ELR (cell line): Measurements from ENCODE around the gene CAPN15.

Source experiments
- DNase-seq: peaks from one replicate; pipeline ENCODE4 v3.0.0-alpha.2; 2015; ENCODE audit warnings: low read depth

The CAPN15 gene

DNA sequence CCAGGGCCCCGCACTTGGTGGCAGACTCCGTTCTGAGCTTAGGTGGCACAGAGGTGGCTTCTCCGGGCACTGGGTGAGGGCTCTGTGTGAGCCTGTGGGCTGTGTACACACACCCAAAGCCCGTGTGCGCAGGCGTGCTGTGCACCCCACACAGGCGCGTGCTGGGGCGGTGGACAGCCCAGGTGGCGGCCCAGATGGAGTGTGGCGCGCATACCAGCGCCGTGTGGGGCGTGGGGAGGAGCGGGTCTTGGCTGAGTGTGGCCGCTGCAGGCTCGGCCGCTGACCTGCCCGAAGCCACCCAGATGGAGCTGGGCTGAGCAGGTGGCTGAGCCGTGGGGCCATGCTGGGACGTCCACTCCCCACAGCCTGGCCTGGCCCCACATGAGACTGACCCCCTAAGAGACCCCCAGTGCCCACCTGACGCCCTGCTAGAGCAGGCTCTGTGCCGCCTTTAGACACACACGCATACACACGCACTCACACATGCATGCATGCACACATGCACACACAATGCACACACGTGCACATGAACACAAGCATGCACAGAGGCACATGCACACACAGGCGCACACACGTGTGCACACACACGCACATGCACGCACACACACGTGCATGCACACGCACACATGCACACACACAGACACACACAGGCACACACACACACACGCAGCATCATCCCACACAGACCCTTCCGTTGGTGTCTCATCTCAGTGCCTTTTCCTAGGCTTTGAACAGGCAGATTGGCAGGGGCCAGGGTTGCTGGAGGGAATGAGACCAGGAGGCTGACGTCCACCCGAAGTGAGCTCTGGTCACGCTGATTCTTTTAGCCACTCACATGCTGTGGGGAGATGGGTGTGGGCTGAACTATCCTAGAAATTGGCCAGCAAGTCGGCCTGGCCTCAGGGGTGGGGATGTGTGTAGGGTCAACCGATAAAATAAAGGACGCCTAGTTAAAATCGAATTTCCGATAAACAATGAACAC lies 34.7 kb downstream of the CAPN15 start:
- DNase-seq: no peak

DNA sequence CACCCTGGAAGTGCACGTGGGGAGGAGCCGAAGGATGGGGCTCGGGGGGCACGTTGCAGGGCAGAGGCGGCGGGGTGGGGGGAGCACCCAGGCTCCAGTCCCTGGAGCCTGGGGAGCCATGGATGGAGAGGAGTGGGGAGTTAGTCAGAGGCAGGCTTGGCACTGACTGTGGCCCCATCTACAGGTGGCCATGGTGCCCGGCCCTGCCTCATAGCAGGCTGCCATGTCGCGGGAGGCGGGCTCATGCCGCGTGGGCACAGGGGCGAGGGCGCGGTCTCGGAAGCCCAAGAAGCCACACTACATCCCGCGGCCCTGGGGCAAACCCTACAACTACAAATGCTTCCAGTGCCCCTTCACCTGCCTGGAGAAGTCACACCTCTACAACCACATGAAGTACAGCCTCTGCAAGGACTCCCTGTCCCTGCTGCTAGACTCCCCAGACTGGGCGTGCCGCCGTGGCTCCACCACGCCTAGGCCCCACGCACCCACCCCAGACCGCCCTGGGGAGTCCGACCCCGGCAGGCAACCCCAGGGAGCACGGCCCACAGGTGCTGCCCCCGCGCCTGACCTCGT lies 35.6 kb downstream of the CAPN15 start:
- no peak for DNase-seq

DNA sequence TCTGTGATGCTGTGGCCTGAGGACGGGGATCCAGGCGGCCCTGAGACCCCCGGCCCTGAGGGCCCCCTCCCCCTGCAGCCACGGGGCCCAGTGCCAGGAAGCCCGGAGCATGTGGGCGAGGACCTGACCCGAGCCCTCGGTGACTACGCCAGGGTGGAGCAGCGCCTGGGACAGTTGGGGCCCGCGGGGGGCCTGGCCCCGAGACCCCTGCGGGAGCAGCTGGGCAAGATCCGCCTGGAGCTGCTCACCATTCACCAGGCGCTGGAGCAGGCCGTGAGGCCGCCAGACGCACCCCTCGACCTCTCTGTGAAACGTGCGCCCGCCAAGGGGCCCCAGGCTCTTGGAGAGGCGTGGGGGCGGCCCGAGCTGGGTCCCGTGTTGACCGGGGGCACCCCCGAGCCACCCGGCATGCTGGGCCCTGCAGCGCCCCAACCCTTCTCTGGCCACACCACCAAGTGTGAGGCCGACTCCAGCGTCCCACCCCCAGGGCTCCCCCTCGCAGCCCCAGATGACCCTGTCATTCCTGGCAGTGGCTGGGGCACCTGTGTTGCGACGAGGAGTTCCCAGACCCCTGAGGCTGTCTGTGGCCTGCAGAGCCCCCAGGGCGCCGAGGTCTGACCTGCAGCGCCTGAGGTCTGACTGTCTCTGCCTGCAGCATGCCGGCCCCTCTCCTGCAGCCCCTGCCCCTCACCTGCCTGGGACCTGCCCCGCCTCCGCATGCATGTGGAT lies 37.3 kb downstream of the CAPN15 start:
- DNase-seq: no peak

DNA sequence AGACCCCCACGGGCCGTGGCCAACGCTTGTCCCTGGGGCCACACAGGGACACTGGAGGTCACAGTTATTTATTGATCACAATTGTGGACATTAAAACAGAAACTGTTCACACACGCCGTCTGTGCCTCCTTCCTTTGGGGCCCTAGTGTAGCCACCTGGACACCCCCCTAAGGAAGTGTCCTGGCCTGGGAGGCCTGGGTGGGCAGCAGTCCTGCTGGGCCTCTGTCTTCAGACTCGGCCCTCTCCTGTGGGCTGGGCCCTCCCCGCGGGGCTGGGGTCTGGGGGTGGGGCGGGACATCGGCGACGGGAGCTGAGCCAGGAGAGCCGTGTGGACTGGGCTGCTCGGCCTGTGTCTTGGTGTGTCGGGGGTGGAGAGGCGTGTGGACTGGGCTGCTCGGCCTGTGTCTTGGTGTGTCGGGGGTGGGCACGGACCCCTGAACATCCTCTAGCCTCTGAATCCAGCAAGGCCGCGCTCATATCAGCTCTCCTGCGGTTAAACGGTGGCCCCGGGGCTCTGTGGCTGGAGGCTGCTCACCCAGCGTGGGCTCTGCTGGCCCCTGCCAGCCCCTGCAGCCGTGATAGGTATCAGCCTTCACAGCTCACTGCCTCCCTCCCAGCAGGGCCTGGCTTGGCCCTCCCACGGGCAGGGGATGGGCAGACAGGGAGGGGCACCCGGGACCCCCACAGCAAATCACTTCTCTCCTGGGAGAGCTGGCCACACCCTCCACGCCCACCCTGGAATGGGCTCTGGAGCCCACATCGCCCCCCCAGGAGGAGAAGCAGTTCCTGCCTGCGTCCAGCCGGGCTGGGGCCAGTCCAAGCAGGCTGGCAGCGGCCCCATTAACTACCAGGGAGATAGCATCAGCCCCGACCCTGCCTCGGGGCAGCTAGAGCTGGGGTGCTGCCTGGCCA lies 38.2 kb downstream of the CAPN15 start:
- no peak for DNase-seq

DNA sequence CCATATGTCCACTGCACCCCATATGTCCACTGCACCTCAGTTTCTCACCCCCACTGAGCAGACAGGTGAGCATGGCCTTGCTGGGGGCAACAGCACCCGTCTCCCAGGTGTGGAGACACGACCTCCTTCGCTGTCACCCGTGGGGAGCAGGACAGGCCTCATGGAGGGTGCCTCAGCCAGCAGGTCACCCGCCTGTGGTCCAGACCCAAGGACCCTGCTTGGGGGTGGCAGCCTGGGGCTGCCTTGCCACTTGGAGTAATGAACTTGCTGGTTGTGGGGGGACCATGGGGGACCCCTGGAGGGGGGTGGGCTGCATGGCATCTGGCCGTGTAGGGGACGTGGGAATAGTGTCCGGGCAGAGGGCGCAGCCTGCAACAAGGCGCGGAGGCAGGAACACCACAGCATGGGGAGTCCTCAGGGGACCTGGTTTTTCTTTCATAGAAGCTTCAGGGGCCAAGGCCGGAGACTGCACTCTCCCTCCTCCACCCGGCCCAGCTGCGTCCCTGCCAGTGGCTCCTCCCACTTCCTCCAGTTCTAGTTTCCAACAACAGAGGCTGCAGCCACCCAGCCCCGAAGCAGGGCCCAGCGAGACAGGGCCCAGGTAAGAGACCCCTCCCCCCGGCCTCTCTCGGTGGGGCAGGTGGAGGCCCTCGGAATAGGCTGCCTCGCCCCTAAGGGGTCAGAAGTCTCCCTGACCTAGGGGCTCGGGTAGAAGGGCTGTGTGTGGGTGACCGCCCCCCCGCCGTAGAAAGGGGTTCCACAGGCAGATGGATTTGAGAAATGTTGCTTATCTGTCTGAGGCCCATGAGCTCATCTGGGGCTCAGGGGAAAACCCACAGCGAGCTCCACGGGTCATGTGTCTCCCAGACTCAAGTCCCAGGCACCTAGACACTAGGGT lies 39.2 kb downstream of the CAPN15 start, which contains the start of gene NHLRC4:
Gene NHLRC4 (plus strand): TSS at position 531 of the 898 bp plus-strand sequence. CDS start 1,043 bp downstream, outside the sequence.
- DNase-seq: peak; percentile 60

DNA sequence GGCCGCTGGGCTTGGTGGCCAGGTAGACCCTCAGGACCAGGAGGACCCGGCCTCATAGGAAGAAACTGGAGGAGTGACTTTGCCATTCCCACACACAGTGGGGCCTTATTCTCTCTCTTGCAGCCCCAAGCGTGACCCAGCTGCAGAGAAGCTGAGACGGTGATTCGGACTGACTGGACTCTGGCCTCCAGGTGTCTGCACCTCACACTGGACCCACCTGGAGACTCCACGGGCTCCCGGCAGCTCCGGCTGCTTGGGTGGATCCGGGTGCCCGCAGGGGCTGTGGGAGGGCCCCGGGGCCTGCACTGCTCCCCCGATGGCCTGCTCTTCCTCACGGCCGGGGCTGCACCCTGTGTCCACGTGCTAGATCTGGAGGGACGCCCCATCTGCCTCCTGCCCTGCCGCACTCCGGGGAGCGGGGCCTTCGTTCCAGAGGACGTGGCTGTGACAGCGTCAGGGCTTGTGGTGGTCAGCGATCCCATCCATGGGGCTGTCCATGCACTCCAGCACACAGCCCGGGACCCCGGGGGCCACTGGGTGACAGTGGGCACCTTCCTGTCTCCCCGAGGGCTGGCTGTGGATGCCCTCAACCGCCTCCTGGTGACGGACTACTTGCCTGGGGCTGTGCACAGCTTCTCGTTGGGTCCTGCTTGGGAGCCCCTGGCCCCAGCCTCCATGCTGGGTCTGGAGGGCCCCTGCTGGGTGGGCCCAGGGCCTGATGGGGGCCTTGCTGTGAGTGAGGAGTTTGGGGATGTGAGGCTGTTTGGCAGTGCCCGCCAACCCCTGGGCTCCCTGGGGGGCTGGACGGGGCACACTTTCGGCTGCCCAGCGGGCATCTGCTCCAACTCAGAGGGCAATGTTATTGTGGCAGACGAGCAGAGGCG lies 40.1 kb downstream of the CAPN15 start:
- DNase-seq: no peak

DNA sequence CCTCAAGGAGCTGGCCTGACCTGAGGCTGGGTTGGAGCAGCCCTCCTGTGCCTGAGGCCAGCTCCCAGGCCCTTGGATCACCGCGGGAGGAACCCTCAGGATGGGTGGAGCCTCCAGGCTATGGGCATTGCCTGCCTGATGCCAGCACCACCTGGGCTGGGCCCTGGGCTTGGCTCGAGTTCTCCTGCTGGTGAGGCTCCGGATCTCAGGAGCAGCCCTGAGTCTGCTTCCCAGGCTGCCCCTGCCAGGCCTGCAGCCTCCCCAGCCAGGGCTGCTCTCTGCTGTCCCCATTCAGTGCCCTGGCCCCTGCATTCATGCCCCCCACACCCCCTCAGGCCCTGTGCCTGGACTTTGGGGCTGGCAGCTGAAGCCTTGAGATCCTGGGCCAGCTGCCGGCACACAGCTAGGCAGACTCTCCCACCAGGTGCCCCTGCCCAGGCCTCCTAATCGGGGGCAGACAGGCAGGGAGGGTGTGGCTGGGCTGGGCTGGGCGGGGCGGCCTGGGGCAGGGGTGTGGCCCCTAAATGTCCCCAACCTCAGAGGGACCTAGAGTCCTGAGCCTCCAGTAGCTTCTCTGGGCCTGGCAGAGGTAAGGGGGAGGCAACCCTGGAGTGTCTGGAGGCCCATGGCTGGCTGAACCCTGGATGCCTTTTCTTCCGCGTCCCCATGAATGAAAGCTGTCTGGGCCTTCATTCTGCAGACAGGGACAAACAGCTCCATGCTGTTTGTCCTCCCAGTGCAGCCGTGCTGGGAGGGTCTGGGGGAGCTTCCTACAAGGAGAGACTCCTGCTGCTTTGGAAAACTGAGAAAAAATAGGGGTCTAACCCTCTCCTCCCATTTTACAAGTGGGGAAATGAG lies 41.1 kb downstream of the CAPN15 start:
- DNase-seq: no peak

DNA sequence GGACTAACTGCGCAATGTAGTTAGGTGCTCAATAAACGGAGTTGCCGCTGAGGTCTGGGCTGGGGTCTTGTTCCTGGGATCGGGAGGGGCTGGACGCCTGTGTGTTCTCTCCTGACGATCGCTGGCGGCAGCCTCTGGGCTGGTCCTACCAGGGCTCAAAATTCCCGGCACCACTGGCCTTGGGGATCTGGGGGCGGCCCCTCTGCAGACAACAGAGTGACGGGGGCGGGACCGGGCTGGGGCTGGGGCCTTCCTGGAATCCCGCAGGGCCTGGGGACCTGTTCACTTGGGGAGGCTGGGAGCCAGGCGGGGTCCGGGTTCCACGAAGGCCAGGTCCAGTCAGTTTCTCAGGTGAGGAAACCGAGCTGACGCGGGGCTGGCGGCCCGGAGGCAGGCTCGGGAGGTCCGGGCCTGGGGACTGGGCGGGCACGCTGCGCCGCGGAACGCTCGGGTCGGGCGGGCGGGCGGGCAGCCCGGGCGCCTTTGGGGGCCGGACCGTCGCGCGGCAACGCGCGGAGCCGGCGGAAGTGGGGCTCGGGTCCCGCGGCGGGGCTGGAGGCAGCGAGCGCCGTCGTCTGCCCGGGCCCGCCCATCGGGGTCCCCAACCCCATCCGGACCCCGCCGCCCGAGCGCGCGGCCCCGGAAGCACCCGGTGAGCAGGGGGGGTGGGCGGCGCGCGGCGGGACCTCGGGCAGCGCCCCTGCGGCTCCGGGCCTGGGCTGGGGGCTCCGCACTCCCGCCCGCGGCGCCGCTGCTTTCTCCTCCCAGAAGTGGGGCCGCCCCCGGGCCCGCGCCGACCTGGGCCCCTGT lies 42.1 kb downstream of the CAPN15 start, which contains the start of gene PIGQ:
Gene PIGQ (plus strand): TSS at position 524 of the 810 bp plus-strand sequence. CDS start 4,107 bp downstream, outside the sequence.
- DNase-seq: peak; percentile 68

DNA sequence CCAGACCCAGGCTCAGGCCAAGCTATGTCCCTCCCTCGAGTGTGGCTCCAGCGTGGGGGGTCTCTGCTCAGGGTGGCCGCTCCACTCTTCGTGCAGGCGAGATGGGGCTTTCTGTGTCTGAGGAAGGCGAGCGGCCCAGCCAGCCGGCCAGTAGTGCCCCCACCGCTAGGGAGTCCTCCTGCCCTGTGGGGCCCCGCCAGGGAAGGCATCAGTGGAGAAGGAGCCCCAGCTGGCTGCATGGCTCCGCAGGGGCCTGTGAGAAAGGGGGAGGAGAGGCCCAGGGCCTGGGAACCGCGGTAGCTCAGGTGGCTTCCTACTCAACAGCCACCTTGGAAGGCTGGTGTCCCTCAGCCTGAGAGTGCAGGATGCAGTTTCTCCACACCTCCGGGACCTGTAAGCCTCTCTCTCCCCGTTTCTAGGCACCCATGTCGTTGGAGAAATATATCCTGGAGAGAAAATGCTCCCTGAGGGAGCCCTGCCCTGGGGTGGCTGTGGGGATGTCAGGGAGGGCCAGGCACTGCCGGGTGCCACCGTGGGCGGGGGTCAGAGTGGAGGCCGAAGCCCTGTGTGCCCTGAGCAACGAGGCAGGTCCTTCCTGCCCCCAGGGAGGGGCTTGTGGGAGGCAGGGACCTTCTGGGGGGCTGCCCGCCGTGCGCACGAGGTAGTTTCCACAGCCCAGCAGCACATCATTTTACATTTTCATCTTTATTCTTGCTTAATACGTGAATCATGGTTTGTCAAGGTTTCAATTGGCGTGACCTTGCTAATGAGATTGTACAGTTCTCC lies 45.5 kb downstream of the CAPN15 start:
- no peak for DNase-seq

DNA sequence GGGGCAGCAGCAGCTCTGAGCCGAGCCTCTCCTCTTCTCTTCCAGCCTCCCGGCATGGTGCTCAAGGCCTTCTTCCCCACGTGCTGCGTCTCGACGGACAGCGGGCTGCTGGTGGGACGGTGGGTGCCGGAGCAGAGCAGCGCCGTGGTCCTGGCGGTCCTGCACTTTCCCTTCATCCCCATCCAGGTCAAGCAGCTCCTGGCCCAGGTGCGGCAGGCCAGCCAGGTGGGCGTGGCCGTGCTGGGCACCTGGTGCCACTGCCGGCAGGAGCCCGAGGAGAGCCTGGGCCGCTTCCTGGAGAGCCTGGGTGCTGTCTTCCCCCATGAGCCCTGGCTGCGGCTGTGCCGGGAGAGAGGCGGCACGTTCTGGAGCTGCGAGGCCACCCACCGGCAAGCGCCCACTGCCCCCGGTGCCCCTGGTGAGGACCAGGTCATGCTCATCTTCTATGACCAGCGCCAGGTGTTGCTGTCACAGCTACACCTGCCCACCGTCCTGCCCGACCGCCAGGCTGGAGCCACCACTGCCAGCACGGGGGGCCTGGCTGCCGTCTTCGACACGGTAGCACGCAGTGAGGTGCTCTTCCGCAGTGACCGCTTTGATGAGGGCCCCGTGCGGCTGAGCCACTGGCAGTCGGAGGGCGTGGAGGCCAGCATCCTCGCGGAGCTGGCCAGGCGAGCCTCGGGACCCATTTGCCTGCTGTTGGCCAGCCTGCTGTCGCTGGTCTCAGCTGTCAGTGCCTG lies 46.7 kb downstream of the CAPN15 start:
- no peak for DNase-seq

DNA sequence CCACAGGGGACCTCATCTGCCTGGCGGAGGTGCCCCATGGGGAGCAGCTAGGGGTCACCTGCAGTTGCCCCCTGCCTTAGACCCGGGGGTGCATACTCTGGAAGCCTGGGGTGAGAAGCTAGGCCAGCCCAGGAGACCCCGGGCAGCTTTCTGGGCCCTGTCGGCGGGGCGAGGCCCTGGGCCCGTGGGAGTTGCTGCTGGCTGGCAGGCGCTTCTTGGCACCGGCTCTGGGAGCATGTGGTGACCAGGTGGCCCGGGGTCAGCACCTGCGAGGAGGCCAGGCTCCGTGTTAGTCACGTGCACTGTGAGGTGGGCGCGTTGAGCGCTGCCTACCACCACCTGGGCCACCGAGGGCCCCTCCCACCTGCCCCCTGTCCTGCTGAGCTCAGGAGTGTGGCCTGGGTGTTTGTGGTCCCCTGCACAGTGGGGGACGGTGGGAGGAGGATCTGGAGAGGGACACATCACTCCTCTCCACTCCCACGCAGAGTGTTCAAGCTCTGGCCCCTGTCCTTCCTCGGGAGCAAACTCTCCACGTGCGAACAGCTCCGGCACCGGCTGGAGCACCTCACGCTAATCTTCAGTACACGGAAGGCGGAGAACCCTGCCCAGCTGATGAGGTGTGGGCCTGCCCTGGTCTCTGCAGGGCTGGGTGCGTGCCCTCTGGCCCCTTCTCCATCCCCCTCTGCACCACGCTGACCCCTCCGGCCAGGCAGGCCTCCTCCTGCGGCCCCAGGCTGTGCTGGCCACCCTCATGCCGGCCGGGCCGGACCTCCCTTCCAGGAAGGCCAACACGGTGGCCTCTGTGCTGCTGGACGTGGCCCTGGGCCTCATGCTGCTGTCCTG lies 48.1 kb downstream of the CAPN15 start:
- no peak for DNase-seq

DNA sequence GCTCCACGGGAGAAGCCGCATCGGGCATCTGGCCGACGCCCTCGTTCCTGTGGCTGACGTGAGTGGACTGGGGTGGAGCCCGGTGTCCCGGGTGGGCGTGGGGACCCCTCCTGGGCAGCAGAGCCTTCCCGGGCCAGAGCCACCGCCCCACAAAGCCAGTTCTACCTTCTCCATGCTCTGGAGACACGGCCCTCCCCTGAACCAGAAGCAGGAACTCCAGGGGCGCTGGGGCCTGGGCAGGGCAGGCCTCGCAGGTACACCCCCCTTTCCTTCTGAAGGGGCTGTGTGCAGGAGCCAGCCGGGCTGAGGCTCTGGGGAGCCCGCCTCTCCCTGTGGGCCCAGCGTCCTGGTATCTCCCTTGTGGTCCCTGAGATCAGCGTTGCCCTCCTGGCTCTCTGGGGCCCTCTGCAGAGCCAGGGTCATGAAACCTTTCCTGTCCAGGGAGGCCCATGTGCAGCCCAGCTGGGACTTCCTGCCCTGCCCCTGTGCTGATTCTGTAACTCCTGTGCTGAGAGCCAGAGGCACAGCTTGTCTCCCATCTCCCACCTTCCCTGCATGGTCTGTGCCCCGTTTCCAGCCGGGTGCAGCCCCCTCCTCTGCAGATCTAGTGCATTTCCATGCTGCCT lies 48.8 kb downstream of the CAPN15 start:
- no peak for DNase-seq

DNA sequence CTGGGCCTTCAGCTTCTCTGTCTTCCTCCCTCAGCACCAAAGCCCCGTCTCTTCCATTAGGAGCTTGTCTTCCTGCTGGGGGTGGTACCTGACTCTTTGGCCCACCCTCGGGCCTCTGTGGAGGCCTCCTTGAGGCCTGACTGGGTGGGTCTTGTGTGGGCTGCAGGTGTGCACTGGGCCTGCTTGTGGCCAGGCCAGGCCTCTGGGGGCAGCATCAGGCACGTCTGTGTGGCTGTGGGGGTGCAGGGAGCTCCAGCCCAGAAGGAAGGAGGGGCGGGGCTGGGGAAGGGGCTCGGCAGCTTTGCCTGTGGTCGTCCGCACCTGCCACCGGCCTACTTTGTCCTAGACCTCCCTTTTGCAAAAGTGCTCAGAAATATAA lies 49.3 kb downstream of the CAPN15 start:
- DNase-seq: no peak

DNA sequence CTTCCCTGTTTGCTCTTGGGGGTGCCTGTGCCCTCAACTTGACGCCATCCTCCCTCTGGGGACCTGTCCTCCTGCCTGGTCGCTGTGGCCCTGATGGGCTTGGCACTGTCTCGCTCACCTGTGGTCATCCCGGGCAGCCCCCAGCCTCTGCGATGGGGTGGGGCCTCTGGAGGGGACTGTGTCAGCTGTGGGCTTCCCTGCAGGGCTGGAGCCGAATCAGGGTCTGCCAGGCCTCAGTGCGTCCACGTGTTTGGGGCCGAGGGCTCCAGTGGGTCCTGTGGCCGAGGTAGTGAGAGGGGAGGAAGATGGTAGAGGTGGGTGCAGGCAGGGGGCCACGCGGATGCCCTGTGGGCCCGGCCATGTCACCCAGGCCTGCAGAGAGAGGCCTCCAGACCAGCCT lies 50.3 kb downstream of the CAPN15 start:
- DNase-seq: no peak
